Osteocyte (in vitro differentiated cells): Measurements from ENCODE around the gene IL1A. TPM values are rescaled to one million over a fixed set of nuclear protein-coding genes. Genes with fewer than 3 reads are reported as not detected.

Experiments
- DNase-seq: peaks from one replicate; pipeline ENCODE4 v3.0.0; 2021; ENCODE audit warnings: mixed read lengths; ENCODE audit not compliant: unreplicated experiment; ENCODE audit errors: extremely low spot score
- H3K27ac Mint-ChIP-seq: one replicate; pipeline ENCODE4 v1.8.0; 2021; ENCODE audit warnings: mild to moderate bottlenecking, mixed read lengths; ENCODE audit not compliant: unreplicated experiment
- H3K27me3 Mint-ChIP-seq: one replicate; pipeline ENCODE4 v1.8.0; 2021; ENCODE audit warnings: mixed read lengths; ENCODE audit not compliant: unreplicated experiment
- H3K36me3 Mint-ChIP-seq: one replicate; pipeline ENCODE4 v1.8.0; 2021; ENCODE audit warnings: mixed read lengths; ENCODE audit not compliant: unreplicated experiment
- H3K4me1 Mint-ChIP-seq: one replicate; pipeline ENCODE4 v1.8.0; 2021; ENCODE audit warnings: mixed read lengths; ENCODE audit not compliant: unreplicated experiment
- H3K4me3 Mint-ChIP-seq: one replicate; pipeline ENCODE4 v1.8.0; 2021; ENCODE audit warnings: mild to moderate bottlenecking, moderate library complexity, mixed read lengths; ENCODE audit not compliant: unreplicated experiment
- H3K9me3 Mint-ChIP-seq: one replicate; pipeline ENCODE4 v1.8.0; 2021; ENCODE audit warnings: mixed read lengths; ENCODE audit not compliant: unreplicated experiment
- total RNA-seq: library from RNA; stranded (reverse); gene quantifications from 2 replicates; pipeline ENCODE4 v1.2.1, GENCODE V29; 2021
- TF ChIP-seq, protein P1 (sequence below): fragments of 200-600 bp; sonication (generic); IDR thresholded peaks from 2 replicates; pipeline ENCODE4 v1.5.0; 2021; ENCODE audit warnings: antibody characterized with exemption, mild to moderate bottlenecking, moderate library complexity

The IL1A gene
- total RNA-seq, 1 donor from 2014 or later, result not detected

DNA sequence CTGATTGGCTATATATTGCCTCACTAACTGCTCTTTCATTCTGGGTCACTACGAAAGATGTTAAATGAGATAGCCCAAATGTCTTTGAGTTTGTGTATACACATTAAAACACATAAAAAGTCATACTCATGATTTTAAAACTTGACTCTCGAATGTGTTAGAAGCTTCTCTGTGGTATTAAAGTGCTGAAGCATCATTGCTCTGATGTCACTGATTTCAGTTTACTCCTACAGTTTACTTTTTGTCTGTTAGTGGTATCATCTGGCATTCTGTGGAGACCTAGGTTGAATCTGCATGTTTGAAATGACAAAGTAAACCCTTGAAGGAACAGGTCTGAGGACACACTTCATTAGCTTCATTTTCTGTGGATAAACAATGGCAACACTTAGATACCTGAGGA, 52.8 kb downstream of the IL1A start:
- H3K4me3 Mint-ChIP-seq, result no peak overlapping the region
- DNase-seq, result no peak

DNA sequence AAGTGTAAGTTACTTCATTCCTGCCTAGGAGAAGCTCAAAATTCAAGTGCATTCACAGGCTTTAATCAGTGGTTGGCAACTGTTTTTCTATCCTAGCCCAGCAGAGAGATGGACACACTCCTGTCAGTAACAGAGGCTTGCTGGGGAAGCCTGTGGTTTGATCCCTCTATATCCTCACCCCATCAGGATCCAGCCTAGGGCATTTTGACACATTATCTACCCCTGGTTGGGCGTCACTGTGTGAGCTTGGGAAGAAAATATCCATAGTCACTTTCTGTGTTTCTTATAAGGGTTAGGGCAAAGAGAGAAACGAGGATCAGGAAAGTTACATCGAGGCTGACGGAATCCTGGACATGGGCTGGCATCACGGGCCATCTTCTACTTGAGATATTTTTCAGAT, 53.5 kb downstream of the IL1A start:
- peaks cover 11% of the 10 kb centered on the region for H3K4me1 Mint-ChIP-seq
- H3K4me3 Mint-ChIP-seq, result no peak overlapping the region
- DNase-seq, result no peak
- H3K9me3 Mint-ChIP-seq, result no peaks in the 10 kb centered on the region
- no peaks in the 10 kb centered on the region for H3K36me3 Mint-ChIP-seq
- no peaks in the 10 kb centered on the region for H3K27me3 Mint-ChIP-seq
- TF ChIP-seq, protein P1, sequence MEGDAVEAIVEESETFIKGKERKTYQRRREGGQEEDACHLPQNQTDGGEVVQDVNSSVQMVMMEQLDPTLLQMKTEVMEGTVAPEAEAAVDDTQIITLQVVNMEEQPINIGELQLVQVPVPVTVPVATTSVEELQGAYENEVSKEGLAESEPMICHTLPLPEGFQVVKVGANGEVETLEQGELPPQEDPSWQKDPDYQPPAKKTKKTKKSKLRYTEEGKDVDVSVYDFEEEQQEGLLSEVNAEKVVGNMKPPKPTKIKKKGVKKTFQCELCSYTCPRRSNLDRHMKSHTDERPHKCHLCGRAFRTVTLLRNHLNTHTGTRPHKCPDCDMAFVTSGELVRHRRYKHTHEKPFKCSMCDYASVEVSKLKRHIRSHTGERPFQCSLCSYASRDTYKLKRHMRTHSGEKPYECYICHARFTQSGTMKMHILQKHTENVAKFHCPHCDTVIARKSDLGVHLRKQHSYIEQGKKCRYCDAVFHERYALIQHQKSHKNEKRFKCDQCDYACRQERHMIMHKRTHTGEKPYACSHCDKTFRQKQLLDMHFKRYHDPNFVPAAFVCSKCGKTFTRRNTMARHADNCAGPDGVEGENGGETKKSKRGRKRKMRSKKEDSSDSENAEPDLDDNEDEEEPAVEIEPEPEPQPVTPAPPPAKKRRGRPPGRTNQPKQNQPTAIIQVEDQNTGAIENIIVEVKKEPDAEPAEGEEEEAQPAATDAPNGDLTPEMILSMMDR, result no peak
- H3K27ac Mint-ChIP-seq, result no peak overlapping the region

More for the DNA sequence above, 52.8 kb downstream of the IL1A start:
- Mint-ChIP-seq H3K4me1 (peaks cover 10% of the 10 kb centered on the region), H3K36me3 (no peaks in the 10 kb centered on the region), H3K9me3 (no peaks in the 10 kb centered on the region), H3K27ac (no peak overlapping the region), H3K27me3 (no peaks in the 10 kb centered on the region)
- TF ChIP-seq, protein P1, result no peak

DNA sequence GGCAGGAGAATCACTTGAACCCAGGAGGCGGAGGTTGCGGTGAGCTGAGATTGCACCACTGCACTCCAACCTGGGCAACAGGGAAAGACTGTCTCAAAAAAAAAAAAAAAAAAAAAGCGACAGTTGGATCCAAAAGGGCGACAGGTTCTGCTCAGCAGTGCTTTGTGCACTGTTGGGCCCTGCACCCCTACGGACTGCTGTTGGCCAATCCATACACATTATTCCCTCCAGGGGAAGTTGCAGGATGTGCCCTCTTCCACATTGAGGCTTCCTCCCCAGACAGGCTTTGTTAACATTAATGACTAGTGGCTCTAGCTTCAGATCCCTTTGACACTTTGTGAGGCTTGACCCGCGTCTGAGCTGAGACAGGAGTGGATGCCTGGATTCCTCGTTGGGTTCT, 54.1 kb downstream of the IL1A start:
- Mint-ChIP-seq H3K27ac (no peak overlapping the region), H3K36me3 (no peaks in the 10 kb centered on the region), H3K27me3 (no peaks in the 10 kb centered on the region), H3K4me3 (no peak overlapping the region), H3K4me1 (peaks cover 11% of the 10 kb centered on the region), H3K9me3 (no peaks in the 10 kb centered on the region)
- DNase-seq, result peak; percentile 36
- TF ChIP-seq, protein P1, result no peak

DNA sequence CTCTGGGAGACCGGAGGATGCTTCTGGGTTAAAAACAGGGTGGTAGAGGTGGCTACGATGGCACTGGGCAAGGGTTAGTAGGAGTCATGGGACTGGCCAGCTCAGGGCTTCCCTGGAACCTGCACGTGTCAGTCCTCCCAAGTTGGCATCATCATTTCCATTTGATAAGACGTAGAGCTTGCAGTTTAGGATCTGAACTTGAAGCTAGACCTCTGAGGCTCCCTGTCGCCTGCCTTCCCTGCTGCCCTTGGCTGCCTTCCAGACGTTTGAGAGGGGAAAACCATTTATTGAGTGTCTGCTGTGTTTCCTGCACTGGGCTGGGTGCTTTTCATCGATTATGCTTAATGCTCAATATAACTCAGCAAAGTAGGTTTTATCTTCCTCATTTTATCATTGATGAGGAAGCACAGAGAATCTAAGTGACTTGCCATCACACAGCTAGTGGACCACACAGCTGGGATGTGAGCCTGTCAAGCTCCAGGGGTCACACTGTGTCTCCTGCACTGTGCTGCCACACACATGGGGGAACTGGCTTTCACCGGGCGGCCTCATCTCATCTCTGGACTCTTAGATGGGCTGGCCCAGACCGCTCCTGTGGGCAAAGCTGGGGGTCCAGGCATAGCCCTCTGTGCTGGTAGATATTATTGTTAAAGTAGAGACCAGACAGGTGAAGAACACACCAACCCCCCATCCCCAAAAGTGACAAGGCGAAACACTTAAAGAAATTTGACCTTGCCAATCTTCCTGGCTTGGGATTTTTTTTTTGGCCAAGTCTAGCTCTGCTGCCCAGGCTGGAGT, 55.7 kb downstream of the IL1A start:
- Mint-ChIP-seq H3K27ac (no peak overlapping the region), H3K4me1 (peaks cover 11% of the 10 kb centered on the region), H3K27me3 (no peaks in the 10 kb centered on the region), H3K9me3 (no peaks in the 10 kb centered on the region), H3K36me3 (no peaks in the 10 kb centered on the region), H3K4me3 (no peak overlapping the region)
- DNase-seq, result peak; percentile 62
- TF ChIP-seq, protein P1, result no peak

DNA sequence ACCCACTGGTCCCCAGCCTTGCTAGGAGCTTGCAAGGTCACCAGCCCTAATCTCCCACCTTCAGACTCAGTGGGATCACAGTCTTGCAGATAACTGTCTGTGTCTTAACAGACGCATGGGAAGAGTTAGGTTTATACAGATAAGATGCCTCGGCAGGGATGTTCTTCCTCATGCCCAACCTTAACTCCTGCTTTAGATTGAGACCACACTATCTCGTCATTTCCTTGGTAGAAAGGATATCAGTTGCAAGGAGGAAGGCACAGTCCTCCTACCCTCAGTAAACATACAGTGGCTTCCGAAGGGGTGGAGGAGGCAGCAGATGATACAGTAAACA, 56.3 kb downstream of the IL1A start:
- H3K27ac Mint-ChIP-seq, result no peak overlapping the region

More for the DNA sequence above, 56.3 kb downstream of the IL1A start:
- DNase-seq, result peak; percentile 68
- no peaks in the 10 kb centered on the region for H3K36me3 Mint-ChIP-seq
- H3K27me3 Mint-ChIP-seq, result no peaks in the 10 kb centered on the region
- H3K9me3 Mint-ChIP-seq, result no peaks in the 10 kb centered on the region
- TF ChIP-seq, protein P1, result no peak
- peaks cover 11% of the 10 kb centered on the region for H3K4me1 Mint-ChIP-seq
- no peak overlapping the region for H3K4me3 Mint-ChIP-seq
